Omental fat pad (tissue), 4 donors: Measurements from ENCODE around the gene TNFSF15. TPM values are rescaled to one million over a fixed set of nuclear protein-coding genes. Genes with fewer than 3 reads are reported as not detected.
"Not testable (repeated sequence)": the region's sequence is repeated elsewhere in the genome, so short reads cannot be mapped to it uniquely, and the experiment has no call there.

Source experiments
- ATAC-seq: fragments of 150-250 bp; one replicate; pipeline ENCODE4 v1.9.1; 2016; ENCODE audit warnings: mild to moderate bottlenecking, moderate library complexity; ENCODE audit not compliant: low FRiP score
- DNase-seq: peaks from one replicate; pipeline ENCODE4 v3.0.0-alpha.2; 2019; ENCODE audit warnings: low spot score
- CTCF ChIP-seq, 3 donors: fragments of 450-650 bp; IDR thresholded peaks; one replicate each; pipeline ENCODE4 v1.5.1; 2016 to 2017; ENCODE audit warnings: antibody characterized with exemption in 3 of 3, mild to moderate bottlenecking in 3 of 3, moderate library complexity in 2 of 3
- total RNA-seq, 4 donors: library from RNA; depleted of rRNA; stranded (reverse); fragments of >200 nt; gene quantifications; one replicate each; pipeline ENCODE4 v1.1.0, GENCODE V29; 2016

Gene TNFSF15
- total RNA-seq, 4 donors from 2014 or later, result 0.36 to 2.4 (median 0.50) TPM; not detected in 1

GRCh38 chr9:114737118-114737517, 68.7 kb downstream of the TNFSF15 start:
- DNase-seq (no peak), ATAC-seq (no peak)
- TF ChIP-seq CTCF (IDR thresholded peaks at IDR 0.05), result no peak

GRCh38 chr9:114735704-114736103, 70.1 kb downstream of the TNFSF15 start:
- ATAC-seq (no peak), DNase-seq (no peak)
- TF ChIP-seq CTCF (IDR thresholded peaks at IDR 0.05), result no peak

- ATAC-seq, DNase-seq: not testable (repeated sequence)
Measured at GRCh38 chr9:114735139-114735538, 70.7 kb downstream of the TNFSF15 start.

Other genes starting within 250 kb of the TNFSF15 start
- 100 to 1,000 TPM; 101 to 152 (median 139) TPM for gene ATP6V1G1, start 218.3 kb downstream of the TNFSF15 start, total RNA-seq
- gene TMEM268, start 194.7 kb downstream of the TNFSF15 start, total RNA-seq, result 10 to 100 TPM; 11.2 to 26.1 (median 14.6) TPM
- not detected for gene TEX53, start 148.2 kb downstream of the TNFSF15 start, total RNA-seq
- gene TEX48, start 123.8 kb downstream of the TNFSF15 start, total RNA-seq, result not detected
- gene TNFSF8, start 124.6 kb upstream of the TNFSF15 start, total RNA-seq, result 1 to 10 TPM; 3.2 to 7.1 (median 6.6) TPM